ENCODE results near the gene FOXL1.

DNA sequence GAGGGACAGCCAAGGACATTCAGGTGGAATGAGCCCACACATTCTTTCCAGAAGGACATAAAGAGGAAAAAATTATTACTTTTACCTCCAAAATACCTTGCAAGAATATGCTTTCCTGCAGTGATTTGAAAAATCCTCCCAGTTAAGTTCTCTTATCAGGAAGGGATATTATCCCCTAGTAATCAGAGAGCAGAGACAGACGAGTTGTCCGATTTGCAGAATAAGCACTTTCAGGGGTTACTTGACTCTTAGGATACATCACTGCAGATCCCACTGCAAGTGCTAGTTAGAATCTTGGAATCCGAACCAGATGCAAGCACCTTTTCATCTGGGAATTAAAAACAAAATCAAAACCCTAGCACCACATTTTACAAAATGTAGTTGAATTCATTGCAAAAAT, 33.6 kb downstream of the FOXL1 start:
- TF ChIP-seq, protein P1, sequence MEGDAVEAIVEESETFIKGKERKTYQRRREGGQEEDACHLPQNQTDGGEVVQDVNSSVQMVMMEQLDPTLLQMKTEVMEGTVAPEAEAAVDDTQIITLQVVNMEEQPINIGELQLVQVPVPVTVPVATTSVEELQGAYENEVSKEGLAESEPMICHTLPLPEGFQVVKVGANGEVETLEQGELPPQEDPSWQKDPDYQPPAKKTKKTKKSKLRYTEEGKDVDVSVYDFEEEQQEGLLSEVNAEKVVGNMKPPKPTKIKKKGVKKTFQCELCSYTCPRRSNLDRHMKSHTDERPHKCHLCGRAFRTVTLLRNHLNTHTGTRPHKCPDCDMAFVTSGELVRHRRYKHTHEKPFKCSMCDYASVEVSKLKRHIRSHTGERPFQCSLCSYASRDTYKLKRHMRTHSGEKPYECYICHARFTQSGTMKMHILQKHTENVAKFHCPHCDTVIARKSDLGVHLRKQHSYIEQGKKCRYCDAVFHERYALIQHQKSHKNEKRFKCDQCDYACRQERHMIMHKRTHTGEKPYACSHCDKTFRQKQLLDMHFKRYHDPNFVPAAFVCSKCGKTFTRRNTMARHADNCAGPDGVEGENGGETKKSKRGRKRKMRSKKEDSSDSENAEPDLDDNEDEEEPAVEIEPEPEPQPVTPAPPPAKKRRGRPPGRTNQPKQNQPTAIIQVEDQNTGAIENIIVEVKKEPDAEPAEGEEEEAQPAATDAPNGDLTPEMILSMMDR (IDR thresholded peaks at IDR 0.05; ENCODE audit: insufficient read depth, low read length, poor library complexity, severe bottlenecking) = no peak
- TF ChIP-seq EZH2phosphoT487 (conservative IDR thresholded peaks at IDR 0.05; ENCODE audit: low read length) = no peak
